Urinary bladder (tissue), 4 donors: ENCODE data around the gene HEPACAM2. TPM values are rescaled to one million over a fixed set of nuclear protein-coding genes. Genes with fewer than 3 reads are reported as not detected.

ENCODE experiments used
- DNase-seq: peaks from one replicate; pipeline ENCODE4 v3.0.0-alpha.2; 2015; ENCODE audit errors: extremely low spot score
- H3K27ac ChIP-seq: one replicate; pipeline ENCODE4 v1.5.1; 2013; ENCODE audit warnings: low read depth, mild to moderate bottlenecking, moderate library complexity
- H3K36me3 ChIP-seq: one replicate; pipeline ENCODE4 v1.6.1; 2013; ENCODE audit warnings: mild to moderate bottlenecking, moderate library complexity; ENCODE audit not compliant: insufficient read depth
- H3K4me1 ChIP-seq: one replicate; pipeline ENCODE4 v1.6.1; 2013; ENCODE audit warnings: mild to moderate bottlenecking, moderate library complexity; ENCODE audit not compliant: insufficient read depth
- H3K4me3 ChIP-seq: one replicate; pipeline ENCODE4 v1.5.1; 2013; ENCODE audit warnings: low read depth, low read length
- WGBS: extraction: QIAGEN DNeasy Blood & Tissue Kit; methylation state at CpG from one replicate; pipeline ENCODE4 v1.1.7; 2013; 5-methylcytosine and 5-hydroxymethylcytosine counted together
- polyA plus RNA-seq: library from polyadenylated mRNA; stranded (reverse); fragments of 200-250 nt; gene quantifications from one replicate; pipeline ENCODE4 v1.2.3, GENCODE V29; 2013
- total RNA-seq: library from RNA; depleted of rRNA; stranded (reverse); fragments of >200 nt; gene quantifications from one replicate; pipeline ENCODE4 v1.2.3, GENCODE V29; 2014
- donor health status: healthy with polysubstance abuse.
- donor health status: healthy.

The HEPACAM2 gene
- total and polyA plus RNA-seq, 2 donors = 0.04 to 0.42 TPM

DNA sequence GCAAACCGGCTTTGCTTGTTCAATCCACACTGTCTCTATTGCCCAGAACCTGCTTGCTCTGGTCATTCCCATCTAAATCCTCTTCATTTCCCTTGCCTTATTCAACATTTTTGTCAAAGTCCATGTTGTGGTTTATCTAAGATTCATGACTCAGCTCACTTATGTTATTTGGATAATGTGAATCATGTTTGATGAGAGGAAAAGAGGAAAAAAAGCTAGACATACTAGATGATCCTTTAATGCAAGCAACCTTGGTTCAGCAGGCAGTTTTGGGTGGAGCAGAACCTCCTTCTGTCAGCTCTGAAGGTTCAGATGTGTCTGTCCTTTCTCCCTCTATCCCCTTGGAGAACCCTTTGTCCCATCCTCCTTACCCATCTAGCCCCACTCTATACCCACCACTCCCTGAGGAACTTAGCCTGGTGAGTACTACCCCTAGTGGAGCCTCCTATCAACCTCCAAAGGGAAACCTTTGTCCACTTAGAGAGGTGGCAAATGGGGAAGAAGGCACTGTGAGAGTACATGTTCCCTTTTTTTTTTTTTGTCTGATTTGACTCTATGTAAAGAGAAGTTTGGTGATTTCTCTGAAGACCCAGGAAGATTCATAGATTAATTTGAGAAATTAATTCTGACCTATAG, 76.0 kb downstream of the HEPACAM2 start:
- DNase-seq = no peak
- Histone ChIP-seq H3K36me3 (no peaks in the 10 kb centered on the region), H3K27ac (no peak overlapping the region), H3K4me1 (no peaks in the 10 kb centered on the region), H3K4me3 (no peak overlapping the region)
- whole genome bisulfite sequencing = 89% methylated on average over 1 of the region's 1 CpG

DNA sequence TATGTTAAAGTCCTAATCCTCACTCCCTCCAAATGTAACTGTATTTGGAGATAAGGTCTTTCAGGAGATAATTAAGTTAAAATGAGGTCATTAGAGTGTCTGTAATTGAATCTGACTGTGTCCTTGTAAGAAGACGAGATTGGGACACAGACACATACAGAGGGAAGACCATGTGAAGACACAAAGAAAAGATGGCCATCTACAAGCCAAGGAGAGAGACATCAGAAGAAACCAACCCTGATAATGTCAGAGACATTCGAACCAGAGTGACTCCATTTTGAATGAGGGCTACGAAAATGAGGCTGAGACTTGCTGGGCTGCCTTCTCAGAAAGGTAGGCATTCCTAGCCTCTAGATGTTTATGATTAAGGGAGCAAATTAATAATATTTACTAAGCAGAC, 77.5 kb downstream of the HEPACAM2 start:
- no peaks in the 10 kb centered on the region for H3K4me1 ChIP-seq
- no peak for DNase-seq
- H3K4me3 ChIP-seq = no peak overlapping the region
- H3K27ac ChIP-seq = no peak overlapping the region
- 78% methylated on average over 3 of the region's 3 CpGs for WGBS
- peaks cover 3% of the 10 kb centered on the region for H3K36me3 ChIP-seq

DNA sequence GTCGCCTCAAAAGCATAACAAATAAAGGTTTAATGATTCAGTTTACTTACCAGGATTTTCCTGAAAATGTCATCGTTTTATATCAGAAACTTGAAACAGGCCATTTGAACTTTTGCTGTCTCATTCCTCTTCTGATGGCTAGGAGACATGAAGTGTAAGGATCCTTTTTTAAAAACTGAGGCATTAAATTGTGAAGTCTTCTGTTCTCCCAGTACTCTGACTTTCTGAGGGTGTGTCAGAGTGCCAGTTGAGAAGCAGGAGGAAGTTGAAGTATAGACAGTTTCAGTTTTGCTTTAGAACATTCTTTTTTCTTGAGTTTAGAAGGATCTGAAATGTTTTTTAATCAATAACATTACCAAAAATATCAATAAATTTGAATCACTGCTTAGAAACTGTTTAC, 78.1 kb downstream of the HEPACAM2 start, which contains the start of gene SAMD9L:
SAMD9L (minus strand) TSS at position 242 of the 400 bp plus-strand sequence. CDS start 12,414 bp downstream, outside the sequence.
- Histone ChIP-seq H3K27ac (no peak within 1 kb of the TSS), H3K36me3 (peaks cover 3% of the 10 kb centered on the region), H3K4me1 (no peaks in the 10 kb centered on the region), H3K4me3 (peak within 1 kb of the TSS; percentile 41)
- WGBS = 40% methylated on average over 2 of the region's 2 CpGs
- DNase-seq = no peak

DNA sequence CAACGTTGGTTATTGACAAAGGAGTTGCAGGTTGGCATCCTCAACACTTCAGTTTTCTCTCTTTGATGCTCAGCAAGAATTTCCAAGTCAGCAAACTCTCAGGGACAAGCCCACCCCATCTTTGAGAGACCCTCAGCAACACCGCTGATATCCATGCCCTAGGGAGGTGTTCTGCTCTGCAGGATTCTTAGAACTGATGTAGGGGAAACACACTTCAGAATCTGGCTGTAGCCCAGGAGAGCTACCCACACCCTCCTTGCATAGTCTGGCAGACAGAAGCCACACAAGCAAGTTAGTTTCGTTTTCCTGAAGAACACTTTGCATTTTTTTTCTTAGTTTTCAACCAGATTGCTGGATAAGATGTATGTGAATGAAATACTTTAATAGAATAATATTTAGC, 78.9 kb downstream of the HEPACAM2 start:
- H3K36me3 ChIP-seq = peaks cover 6% of the 10 kb centered on the region
- WGBS = 21% methylated on average over 3 of the region's 3 CpGs
- no peaks in the 10 kb centered on the region for H3K4me1 ChIP-seq
- no peak overlapping the region for H3K27ac ChIP-seq
- no peak for DNase-seq
- peak overlapping the region; percentile 41 for H3K4me3 ChIP-seq

DNA sequence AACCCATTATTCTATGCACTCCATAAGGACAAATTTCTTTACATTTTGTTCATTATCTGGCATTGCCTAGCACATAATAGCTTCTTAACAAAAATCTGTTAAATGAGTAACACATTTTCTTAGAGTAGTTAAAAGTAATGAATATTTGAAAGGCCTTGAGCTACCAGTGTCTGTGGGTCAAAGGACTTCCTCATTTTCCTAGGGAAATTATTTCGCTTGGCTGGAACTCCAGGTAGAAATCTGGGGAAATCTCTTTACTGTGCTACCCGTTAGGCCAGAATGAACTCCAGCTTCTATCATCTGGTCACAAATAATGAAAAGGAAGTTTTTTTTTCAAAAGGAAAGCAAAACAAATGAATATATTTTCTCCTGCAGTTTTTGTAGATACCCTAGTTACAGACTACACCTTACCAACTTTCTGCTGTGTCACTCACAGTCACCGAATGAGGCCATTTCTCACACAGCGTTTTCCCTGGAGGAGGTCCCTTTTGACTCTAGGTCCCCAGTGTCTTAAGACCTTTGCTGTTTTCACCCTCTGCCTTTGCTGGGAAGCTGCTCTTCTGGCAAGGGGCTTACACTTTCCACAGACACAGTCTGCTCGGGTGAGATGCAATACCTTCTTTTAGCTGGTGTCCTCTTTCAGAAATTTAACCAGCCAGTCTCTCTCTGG, 79.7 kb downstream of the HEPACAM2 start:
- WGBS = 53% methylated on average over 5 of the region's 5 CpGs
- DNase-seq = no peak
- H3K36me3 ChIP-seq = peaks cover 8% of the 10 kb centered on the region
- no peak overlapping the region for H3K4me3 ChIP-seq
- no peak overlapping the region for H3K27ac ChIP-seq
- H3K4me1 ChIP-seq = no peaks in the 10 kb centered on the region

DNA sequence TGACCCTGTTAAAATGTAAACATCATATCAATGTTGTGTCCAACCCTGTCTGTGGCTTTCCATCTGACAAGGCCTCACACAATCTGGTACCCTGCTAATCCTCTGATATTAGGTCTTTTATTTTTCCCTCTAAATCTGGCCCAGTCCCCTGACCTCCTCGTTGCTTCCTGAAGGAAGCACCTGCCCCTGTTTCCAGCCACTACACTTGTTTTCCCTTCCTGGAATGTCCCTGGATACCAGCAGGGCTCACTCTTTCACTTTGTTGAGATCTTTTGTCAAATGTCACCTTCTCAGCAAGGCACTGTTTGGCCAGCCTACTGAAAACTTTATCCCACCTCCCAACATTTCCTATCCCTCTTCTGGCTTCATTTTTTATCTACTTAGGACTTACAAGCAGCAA, 80.2 kb downstream of the HEPACAM2 start:
- Histone ChIP-seq H3K4me1 (no peaks in the 10 kb centered on the region), H3K4me3 (no peak overlapping the region), H3K27ac (no peak overlapping the region), H3K36me3 (peaks cover 10% of the 10 kb centered on the region)
- no peak for DNase-seq
- 38% methylated on average over 1 of the region's 1 CpG for WGBS

DNA sequence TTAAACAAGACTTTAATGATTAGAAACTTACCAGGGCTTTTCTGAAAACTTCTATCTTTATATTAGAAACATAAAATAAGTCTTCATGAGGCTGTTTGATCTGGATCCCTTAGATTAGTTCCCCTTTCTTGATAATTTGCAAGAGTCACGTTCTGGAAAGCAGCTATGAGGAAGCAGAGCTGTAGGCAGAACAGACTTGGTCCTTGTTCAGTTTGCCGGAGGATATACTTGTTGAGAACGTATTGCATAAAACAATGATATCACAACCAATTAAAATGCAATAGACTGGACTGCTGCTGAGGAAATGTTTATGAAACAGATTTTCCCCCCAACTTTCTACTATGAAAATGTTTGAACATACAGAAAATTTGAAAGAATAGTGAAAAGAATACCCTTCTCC, 80.9 kb downstream of the HEPACAM2 start:
- H3K4me3 ChIP-seq = no peak overlapping the region
- no peaks in the 10 kb centered on the region for H3K4me1 ChIP-seq
- H3K36me3 ChIP-seq = peaks cover 10% of the 10 kb centered on the region
- 53% methylated on average over 3 of the region's 3 CpGs for WGBS
- no peak overlapping the region for H3K27ac ChIP-seq
- DNase-seq = no peak

DNA sequence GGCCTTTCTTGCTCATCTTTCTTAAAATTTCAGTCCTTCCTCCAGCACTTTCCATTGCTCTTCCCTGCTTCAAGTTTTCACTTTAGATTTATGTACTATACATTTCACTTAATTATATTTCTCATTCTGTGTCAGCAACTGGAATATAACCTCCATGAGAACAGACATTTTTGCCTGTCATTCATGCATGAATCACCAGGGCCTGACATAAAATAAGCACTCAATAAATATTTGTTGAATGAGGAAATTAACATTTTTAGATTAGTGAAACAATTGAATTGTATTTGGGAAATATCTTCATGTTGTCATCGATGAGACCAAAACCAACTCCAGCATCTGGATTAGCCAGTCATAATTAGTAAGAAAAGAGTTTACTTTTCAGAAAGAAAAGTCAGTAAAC, 84.1 kb downstream of the HEPACAM2 start:
- Histone ChIP-seq H3K36me3 (peaks cover 10% of the 10 kb centered on the region), H3K4me3 (no peak overlapping the region), H3K4me1 (no peaks in the 10 kb centered on the region), H3K27ac (no peak overlapping the region)
- 95% methylated on average over 1 of the region's 1 CpG for WGBS
- DNase-seq = no peak

DNA sequence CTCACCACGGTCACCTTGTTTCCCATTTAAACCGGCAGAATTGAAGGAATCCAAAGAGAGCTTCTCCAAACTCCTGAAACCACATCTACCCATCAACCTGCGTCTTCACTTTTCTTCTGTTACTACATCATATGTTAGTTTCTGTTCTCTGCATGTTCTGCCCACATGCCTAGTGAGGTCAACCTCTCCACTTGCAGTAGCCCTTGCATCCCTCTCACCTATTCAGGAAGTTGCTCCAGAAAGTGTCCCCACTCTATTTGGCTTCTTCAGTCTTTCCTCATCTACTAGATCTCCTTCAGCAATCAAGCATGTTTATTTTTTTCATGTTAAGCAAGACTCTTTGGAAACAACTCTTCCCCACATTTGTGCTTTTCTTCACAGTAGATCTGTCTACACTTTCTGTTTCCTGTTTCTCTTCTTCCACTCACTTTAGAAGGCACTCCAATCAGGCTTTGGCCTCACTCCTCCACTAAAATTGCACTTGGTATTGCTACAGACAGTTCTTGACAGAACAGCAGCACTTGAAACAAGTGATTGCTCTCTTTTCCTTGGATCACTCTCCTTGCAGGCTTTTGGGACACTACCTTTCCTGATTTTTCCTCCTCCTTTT, 85.6 kb downstream of the HEPACAM2 start:
- 93% methylated on average over 3 of the region's 3 CpGs for WGBS
- Histone ChIP-seq H3K36me3 (peaks cover 13% of the 10 kb centered on the region), H3K27ac (no peak overlapping the region), H3K4me3 (no peak overlapping the region), H3K4me1 (no peaks in the 10 kb centered on the region)
- DNase-seq = no peak

DNA sequence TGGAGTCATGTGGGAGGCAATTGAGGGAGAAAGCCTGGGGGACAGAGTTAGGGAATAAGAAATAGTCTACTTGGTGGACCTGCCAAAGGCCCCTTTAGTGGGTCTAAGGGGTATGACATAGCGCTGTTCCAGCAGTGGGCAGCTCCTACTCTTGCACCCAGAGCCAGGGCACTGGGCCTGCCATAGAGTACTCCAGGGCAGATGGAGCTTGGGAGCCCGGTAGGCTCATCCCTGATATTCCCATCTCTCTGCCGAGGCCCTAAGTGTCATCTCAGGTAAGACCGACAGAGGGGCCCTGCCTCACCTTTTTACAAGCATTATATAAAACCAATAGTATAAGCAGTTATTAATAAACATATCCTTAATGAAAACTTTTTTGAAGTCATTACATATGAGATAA, 87.7 kb downstream of the HEPACAM2 start:
- Histone ChIP-seq H3K27ac (no peak overlapping the region), H3K4me3 (no peak overlapping the region), H3K36me3 (peaks cover 10% of the 10 kb centered on the region), H3K4me1 (no peaks in the 10 kb centered on the region)
- WGBS = 92% methylated on average over 4 of the region's 4 CpGs
- DNase-seq = no peak

Other genes with a start within 250 kb of the HEPACAM2 start
- gene SAMD9, start 108.5 kb downstream of the HEPACAM2 start, total RNA-seq = 29.0 TPM
- 2.3 TPM for gene SAMD9, start 108.5 kb downstream of the HEPACAM2 start, polyA plus RNA-seq
- gene SAMD9L, start 78.1 kb downstream of the HEPACAM2 start, total RNA-seq = 25.5 TPM
- 5.0 TPM for gene SAMD9L, start 78.1 kb downstream of the HEPACAM2 start, polyA plus RNA-seq
- gene VPS50, start 5.9 kb upstream of the HEPACAM2 start, total RNA-seq = 105 TPM
- 11.6 TPM for gene VPS50, start 5.9 kb upstream of the HEPACAM2 start, polyA plus RNA-seq